Activated CD4-positive, alpha-beta T cell treated with anti-CD3 and anti-CD28 coated beads for 1 hour (primary cell): ENCODE results near the gene MUC4.
"Not testable (repeated sequence)": the region's sequence is repeated elsewhere in the genome, so short reads cannot be mapped to it uniquely, and the experiment has no call there.

Source experiments
- DNase-seq: peaks from one replicate; pipeline ENCODE4 v3.0.0-alpha.2; 2020

MUC4 gene

DNA sequence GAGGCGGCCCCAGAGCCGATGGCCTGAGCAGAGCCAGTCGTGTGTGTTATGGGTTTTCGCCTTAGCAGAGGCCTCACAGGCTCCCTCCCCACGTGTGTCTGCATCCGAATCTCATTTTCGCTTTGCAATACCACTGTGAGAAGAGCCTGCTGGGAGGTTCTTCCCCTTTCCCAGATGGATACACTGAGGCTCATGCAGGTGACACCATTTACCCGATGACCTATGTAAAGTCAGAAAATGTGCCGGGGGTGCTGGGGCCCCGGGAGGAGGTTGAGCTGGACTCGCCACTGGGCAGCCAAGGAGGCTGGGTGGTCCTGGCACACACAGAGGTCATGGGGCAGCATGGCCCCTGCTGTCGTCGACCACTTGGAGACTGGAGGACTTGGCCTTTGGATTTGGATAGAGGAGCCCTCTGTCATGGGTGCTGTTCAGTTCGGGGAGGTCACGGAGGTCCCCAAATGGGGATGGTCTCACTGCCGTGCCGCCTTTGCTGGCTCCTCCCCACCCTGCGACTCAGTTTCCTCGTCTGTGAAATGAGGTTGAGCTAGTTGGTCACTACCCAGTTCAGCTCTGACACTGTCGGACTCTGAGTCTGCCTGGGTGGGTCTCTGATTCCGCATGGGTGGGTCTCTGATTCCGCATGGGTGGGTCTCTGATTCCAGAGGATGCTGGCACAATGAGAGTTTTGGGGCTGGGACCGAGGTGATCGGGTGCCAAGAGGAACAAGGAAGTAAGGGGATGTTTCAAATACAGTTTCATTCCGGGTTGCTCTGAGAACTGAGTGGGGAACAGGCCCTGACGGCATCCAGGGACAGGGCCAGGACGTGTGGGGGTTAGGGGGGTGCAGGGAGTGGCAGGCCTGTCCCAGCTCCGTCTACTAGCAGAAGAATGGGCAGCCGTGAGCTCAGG is 23.2 kb upstream of the MUC4 start:
- DNase-seq: no peak

DNA sequence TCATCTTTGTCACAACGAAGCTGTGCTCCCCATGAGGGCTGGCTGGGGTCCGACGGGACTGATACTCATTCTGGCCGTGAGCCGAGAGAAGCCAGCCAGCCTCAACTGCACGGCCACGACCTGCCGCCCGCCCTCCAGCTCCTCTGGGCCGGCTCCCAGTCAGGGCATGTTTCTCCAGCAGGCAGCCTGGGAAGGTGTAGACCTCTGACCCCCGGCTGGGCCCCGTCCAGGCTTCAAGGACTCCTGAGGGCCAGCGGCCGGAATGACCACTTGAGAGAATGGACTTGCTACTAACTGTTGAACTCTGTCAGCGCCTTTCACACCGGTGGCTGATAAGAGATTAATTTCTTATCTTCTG is 18.1 kb upstream of the MUC4 start:
- no peak for DNase-seq

GRCh38 chr3:195828762-195829161 is 17.0 kb upstream of the MUC4 start:
- DNase-seq: no peak

GRCh38 chr3:195825857-195826804 is 14.4 kb upstream of the MUC4 start:
- DNase-seq: no peak

- no peak for DNase-seq
Observed at GRCh38 chr3:195825191-195825588, 13.5 kb upstream of the MUC4 start.

GRCh38 chr3:195824425-195825190 is 12.9 kb upstream of the MUC4 start:
- not testable (repeated sequence) for DNase-seq

DNA sequence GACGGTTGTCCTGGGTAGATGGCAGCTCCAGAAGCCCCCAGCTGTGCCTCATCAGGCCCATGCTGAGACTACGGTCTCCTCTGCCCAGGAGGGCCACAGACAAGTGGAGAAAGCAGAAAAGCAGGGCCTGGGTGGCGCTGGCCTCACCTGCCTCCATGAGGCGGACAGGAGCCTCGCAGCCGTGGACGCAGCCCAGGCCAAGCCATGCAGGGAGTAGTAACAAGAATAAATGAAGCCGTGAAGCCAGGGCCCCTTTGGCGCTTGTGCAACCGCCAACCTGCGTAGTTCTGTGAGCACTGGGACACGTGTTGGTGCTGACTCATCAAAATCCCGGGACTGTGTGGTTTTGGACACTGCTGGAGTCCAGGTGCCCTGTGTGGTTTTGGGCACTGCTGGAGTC is 12.3 kb upstream of the MUC4 start:
- no peak for DNase-seq

DNA sequence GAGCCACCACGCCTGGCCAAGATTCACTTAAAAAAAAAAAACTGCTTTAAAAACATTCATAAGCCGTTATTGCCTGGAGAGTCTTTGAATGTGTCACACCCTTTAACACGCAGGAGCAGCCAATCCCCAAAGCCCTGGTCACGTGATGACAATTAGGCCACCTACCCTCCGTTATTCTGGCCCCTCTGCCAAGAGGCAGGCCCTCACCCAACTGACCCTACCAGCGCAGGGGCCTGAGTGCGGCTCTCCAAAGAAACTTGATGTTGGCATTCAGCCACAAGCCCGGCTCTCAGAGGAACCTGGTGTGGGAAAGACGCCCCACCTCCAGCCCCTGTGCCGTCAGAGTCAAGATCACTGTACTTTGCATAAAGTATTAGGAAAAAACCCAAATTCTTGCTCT is 11.6 kb upstream of the MUC4 start:
- no peak for DNase-seq

- DNase-seq: no peak
Observed at GRCh38 chr3:195822131-195822696, 10.5 kb upstream of the MUC4 start.

GRCh38 chr3:195821403-195822130 is 9.8 kb upstream of the MUC4 start:
- DNase-seq: no peak

DNA sequence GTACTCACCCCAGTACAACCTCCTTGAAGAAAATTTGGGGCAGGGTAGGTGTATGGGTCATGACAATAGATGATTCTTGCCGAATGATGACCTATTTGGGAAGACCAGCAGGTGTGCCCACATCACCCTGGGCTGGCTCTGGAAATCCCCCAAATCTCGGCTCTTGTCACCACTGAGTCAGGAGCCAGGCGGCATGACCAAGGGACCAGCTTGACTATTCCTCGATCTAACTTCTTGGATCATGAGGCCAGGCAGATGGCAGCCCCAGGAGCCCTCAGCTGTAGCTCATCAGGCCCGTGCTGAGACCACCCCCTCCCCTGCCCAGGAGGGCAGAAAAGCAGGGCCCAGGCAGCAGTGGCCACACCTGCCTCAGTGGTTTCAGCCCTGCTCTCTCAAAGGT is 9.2 kb upstream of the MUC4 start:
- DNase-seq: no peak

DNA sequence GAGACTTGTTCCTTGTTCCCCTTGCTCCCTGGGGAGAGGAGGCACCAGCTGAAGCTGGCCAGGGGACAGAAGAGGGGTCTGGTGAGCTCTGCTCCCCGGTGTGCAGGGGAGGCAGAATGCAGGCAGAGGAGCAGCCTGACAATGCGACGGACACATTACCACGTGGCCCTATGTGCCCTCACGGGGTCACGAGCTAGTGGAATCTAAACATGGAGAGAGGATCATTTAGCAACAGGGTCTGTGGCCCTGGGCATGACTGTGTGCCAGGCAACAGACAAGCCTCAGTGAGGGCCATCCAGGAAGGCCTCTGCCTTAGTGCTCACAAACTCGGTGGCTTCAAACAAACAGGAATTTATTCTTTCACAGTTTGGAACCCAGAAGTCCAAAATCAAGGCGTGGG is 8.5 kb upstream of the MUC4 start:
- DNase-seq: no peak

DNA sequence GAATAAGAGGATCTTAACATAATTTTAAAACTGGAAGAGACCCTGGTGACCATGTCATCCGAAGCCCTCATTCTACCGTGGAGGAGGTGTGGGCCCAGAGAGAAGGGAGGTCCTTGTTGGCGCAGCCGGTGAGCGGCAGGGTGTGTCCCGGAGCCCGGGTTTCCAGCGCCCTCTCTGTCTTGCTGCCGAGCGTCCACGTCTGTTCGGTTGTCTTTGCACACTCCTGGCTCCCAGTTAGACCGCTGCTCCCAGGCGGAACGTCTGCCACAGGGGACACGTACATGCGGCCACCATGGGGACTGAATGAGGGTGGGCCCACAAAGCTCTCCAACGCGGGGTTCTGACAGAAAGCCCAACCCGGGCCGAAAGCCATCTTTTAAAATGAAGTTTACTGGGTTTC is 6.6 kb upstream of the MUC4 start:
- DNase-seq: no peak

- no peak for DNase-seq
Observed at GRCh38 chr3:195817578-195818135, 5.9 kb upstream of the MUC4 start.

DNA sequence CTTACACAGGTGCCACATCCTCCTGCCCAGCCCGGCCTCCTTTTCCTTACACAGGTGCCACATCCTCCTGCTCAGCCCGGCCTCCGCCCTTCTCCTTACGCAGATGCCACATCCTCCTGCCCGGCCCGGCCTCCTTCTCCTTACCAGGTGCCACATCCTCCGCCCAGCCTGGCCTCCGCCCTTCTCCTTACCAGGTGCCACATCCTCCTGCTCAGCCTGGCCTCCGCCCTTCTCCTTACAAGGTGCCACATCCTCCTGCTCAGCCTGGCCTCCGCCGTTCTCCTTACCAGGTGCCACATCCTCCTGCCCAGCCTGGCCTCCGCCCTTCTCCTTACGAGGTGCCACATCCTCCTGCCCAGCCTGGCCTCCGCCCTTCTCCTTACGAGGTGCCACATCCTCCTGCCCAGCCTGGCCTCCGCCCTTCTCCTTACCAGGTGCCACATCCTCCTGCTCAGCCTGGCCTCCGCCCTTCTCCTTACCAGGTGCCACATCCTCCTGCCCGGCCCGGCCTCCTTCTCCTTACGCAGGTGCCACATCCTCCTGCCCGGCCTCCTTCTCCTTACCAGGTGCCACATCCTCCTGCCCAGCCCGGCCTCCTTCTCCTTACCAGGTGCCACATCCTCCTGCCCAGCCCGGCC is 4.7 kb upstream of the MUC4 start:
- DNase-seq: not testable (repeated sequence)

DNA sequence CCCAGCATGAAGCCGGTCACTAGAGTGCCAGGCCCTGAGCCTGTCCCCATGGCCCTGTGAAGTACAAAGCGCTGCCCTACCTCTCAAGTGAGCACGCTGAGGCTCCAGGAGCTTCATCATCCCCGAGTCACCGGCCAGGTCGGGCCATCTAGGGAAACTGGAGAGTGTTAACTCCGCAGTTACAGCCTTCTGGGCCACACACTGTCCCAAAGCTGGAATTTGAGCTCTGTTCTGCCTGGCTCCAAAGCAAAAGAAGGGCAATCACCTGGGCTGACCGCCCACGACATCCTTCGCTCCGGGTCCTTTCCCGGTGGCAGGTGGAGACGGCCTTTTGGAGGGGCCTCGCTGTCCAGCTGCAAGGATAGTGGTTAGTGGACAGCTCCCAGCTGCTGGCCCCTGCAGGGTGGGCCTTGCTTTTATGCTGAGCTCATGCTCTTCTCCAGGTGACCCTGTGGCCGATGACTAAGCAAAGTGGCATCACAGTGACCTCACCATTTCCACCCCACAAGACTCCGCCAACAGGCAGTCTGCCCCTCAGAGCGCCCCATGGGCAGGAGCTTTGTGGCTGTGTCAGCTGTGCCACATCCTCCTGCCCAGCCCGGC is 3.5 kb upstream of the MUC4 start:
- no peak for DNase-seq

- no peak for DNase-seq
Observed at GRCh38 chr3:195813916-195814640, 2.3 kb upstream of the MUC4 start.

DNA sequence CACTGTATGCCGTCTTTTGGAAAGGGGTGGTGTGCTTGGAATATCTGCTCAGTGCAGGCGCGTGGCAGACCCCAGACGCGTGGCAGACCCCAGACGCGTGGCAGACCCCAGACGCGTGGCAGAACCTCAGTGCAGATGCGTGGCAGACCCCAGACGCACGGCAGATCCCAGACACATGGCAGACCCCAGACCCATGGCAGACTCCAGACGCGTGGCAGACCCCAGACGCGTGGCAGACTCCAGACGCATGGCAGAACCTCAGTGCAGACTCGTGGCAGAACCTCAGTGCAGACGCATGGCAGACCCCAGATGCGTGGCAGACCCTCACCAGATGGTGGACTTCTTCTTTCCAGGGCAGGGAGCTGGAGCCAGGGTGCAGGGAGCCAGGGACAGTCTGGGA is 637 bp upstream of the MUC4 start:
- DNase-seq: no peak

GRCh38 chr3:195810455-195810845 is 1.3 kb downstream of the MUC4 start:
- DNase-seq: no peak
